ENCODE results near the gene ANAPC4.
A peak's percentile ranks its signal among the peaks of the same experiment; 100 is the strongest.

ANAPC4 gene

GRCh38 chr4:25439918-25440477, 62.9 kb downstream of the ANAPC4 start:
- DNase-seq = peak; percentile 81

GRCh38 chr4:25440478-25441030, 63.5 kb downstream of the ANAPC4 start:
- DNase-seq = no peak

DNA sequence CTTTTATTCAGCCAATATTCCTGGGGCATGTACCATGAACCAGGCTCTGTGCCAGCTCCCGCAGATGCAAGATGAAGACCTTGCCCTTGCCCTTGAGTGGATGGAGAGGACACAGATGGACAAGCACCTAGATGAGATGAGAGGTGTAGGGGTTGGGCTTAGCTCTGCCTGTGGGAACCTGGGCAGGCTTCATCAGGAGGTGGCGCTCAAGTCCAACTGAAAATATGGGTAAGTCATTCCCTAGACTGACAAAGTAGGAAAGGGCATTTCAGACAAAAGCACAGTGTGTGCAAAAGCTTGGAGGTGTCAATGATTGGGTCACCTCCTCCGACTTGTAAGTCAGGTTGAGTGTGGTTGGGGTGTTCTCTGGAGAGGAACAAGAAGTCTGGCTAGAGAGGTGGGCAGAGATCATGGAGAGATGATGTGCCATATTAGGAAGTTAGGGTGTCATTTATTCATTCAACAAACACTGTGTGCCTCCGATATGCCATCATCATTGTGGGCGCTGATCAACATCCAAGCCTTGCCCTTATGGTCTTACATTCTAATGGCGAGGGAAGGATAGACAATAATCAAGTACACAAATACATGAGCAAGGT, 64.6 kb downstream of the ANAPC4 start:
- DNase-seq = peak; percentile 59

- DNase-seq = no peak
Measured at GRCh38 chr4:25442863-25443307, 65.8 kb downstream of the ANAPC4 start.

DNA sequence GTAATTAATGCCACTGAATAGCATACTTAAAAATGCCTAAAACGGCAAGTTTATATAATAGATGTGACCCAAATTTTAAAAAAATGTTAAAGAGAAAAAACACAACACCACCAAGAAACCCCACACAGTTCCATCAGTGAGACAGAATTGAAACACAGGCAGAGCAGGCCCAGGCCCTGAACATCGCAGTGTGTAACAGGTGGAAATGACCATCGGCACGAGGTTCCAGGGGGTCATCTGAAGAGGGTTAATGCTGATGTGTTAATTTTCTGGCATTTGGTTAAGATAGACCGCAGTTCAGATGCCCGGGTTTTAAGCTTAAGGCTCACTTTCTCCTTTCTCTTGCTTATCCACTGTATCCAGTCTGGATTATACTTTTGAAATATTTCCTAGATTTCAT, 66.8 kb downstream of the ANAPC4 start:
- DNase-seq = no peak

GRCh38 chr4:25446611-25447010, 69.5 kb downstream of the ANAPC4 start:
- DNase-seq = no peak

DNA sequence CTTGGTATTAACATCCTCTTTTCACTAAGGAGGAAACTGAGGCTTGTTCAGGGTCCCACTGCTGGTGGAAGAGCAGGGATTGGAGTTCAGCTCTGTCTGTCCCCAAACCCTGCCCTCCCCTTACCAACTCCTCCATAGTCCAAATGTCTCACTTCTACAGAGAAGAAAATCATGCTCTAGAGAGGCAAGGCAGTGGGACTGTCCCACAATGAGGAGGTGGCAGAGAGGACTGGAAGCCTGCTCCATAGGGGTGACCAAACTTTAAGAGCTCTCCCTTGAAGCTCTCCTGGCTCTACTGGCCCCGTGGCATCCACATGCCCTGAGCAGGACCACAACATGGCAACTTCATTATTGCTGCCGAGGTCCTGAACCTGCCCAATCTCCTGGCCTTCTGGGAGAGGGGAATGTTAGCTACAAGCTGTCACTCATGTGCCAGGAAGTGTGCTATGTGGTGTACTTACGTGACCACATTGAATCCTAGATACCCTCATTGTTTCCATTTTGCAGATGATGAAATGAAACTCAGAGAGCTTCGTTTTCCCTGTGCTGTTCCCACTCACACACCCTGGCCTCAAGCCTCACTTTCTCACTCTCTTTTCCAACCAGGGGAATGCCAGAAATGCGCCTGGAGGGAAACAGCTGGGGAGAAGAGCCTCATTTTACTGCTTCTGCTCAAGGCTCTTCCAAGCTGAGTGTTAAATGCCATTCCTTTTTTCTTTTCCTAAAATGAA, 71.5 kb downstream of the ANAPC4 start:
- DNase-seq = no peak

DNA sequence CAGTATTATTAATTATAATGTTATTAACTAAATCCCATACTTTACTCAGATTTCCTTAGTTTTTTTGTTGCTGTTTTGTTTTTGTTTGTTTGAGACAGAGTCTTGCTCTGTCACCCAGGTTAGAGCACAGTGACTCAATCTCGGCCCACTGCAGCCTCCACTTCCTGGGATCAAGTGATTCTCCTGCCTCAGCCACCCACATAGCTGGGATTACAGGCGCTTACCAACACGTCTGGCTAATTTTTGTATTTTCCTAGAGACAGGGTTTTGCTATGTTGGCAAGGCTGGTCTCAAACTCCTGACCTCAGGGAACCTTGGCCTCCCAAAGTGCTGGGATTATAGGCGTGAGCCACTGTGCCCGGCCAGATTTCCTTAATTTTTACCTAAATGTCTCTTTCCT, 72.2 kb downstream of the ANAPC4 start:
- no peak for DNase-seq

GRCh38 chr4:25449688-25450087, 72.6 kb downstream of the ANAPC4 start:
- no peak for DNase-seq

DNA sequence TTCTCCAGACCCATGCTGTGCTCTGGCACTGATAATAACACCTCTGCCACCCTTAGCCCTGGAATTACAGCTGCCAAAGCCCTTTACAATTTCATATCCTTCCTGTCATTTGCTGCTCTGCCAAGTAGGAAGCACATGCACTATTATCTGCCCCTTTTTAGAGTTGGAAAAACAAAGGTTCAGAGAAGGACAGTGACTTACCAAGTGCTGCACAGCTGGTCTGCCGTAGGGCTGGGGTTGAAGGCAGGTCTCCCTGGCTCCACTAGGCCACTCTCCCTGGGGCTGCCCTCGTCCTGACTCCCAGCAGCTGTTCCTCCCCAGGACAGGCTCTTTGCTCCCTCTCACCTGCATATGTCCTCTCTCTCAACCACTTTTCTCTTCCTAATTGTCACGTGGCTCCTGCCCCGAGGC, 73.4 kb downstream of the ANAPC4 start:
- DNase-seq = no peak

DNA sequence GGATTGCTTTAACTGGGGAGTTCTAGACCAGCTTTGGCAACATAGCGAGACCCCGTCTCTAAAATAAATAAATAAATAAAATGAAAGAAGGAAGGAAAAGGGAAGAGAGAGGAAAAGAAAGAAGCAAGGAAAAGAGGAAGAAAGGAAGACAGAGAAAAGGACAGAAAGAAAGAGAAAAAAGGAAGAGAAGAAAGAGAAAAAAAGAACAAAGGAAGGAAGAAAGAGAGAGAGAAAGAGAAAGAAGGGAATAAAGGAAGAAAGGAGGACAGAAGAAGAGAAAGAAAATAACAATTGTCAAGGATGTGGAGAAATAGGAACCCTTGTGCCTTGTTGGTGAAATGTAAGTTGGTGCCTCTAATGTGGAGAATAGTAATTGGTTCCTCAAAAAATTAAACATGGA, 74.6 kb downstream of the ANAPC4 start:
- no peak for DNase-seq

- DNase-seq = no peak
Measured at GRCh38 chr4:25452081-25452480, 75.0 kb downstream of the ANAPC4 start.

DNA sequence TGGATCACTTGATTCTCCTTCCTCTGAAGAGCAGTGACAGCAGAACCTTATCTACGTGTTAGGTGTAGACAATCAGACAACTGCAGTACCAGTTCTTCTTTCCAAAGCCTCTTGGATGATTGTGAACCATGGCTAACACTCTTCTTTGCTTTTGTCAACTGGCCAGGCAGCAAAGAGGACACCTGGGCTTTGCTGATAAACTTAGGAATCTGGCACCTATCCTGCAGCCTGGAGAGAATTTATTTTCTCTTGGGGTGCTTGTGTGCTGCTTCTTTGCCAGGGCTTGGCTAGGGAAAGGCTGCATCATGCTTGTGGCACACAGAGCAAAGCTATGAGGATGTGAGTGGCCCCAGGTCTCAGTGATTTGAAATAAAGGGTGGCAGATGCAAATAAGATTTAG, 77.4 kb downstream of the ANAPC4 start:
- no peak for DNase-seq

GRCh38 chr4:25457053-25457715, 80.1 kb downstream of the ANAPC4 start:
- no peak for DNase-seq

GRCh38 chr4:25466966-25467697, 90.1 kb downstream of the ANAPC4 start:
- DNase-seq = no peak

DNA sequence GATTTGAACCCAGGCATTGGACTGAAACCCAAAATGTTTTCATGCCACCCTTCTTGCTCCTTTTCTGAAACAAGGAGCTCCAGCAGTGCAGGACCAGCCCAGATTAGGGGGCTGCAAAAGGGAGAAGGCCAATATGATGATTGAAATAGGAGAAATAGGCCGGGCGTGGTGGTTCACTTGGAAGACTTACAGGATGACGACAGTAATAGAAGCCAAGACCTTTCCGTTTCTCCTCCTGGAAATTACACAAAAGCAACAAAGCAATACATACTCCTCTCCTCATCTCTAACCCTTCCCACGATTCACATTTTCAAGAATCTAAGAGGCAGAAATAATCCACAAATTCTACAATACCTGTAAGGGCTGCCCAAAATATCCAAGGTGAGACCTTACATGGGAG, 90.8 kb downstream of the ANAPC4 start:
- DNase-seq = no peak
